CD4-positive, alpha-beta T cell treated with Interleukin-17A for 4 hours (primary cell): Measurements from ENCODE around the gene SLC25A26.
A peak's percentile ranks its signal among the peaks of the same experiment; 100 is the strongest.
"Not testable (repeated sequence)": the region's sequence is repeated elsewhere in the genome, so short reads cannot be mapped to it uniquely, and the experiment has no call there.

Experiments
- DNase-seq: peaks from one replicate; pipeline ENCODE4 v3.0.0-alpha.2; 2020; ENCODE audit warnings: mixed read lengths

SLC25A26 gene

GRCh38 chr3:66271231-66271630 is 50.4 kb downstream of the SLC25A26 start:
- no peak for DNase-seq

DNA sequence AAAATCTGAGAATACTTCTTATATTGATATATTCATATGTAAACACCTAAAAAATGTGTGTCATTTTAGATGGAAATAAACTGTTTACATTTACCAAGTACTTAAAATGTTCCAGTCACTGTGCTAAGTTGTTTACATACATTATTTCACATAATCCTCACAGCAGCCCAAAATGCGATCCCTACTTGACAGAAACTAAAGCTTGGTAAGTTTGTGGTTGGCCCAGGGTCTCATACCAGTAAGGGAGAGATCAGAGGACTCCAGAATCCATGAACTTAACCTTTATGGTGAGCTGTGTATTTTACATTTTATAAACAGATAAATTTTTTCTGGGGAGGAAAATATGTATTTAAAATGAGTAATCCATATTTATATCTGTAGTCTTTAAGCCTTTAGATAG is 51.2 kb downstream of the SLC25A26 start:
- DNase-seq = no peak

- DNase-seq = not testable (repeated sequence)
These were observed 54.0 kb downstream of the SLC25A26 start for GRCh38 chr3:66274837-66275236.

GRCh38 chr3:66276705-66277274 is 56.0 kb downstream of the SLC25A26 start:
- peak; percentile 75 for DNase-seq

DNA sequence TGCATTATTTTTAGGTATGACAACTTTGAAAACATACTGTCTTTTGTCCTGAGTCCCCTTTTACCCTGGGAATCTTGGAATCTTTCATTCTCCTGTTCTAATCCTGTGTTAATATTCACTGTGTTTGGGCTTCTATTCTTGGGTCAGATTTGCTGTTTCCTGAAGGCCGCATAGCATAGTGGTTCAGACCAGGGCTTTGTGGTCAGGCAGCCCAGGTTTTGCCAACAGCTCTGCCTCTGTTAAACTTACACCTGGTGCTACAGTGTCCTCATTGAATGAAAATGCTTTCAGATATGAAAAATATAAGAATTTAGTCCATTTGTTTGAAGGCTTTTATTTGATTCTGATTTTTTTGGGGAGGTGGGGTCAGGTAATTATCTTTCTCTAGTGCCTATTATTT is 58.4 kb downstream of the SLC25A26 start:
- no peak for DNase-seq

- DNase-seq = no peak
These were observed 59.5 kb downstream of the SLC25A26 start for GRCh38 chr3:66280304-66280703.

DNA sequence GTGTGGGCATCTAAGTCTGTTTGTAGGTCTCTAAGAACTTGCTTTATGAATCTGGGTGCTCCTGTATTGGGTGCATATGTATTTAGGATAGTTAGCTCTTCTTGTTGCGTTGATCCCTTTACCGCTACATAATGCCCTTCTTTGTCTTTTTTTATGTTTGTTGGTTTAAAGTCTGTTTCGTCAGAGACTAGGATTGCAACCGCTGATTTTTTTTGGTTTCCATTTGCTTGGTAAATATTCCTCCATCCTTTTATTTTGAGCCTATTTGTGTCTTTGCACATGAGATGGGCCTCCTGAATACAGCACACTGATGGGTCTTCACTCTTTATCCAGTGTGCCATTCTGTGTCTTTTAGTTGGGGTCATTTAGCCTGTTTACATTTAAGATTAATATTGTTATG is 71.1 kb downstream of the SLC25A26 start:
- not testable (repeated sequence) for DNase-seq

DNA sequence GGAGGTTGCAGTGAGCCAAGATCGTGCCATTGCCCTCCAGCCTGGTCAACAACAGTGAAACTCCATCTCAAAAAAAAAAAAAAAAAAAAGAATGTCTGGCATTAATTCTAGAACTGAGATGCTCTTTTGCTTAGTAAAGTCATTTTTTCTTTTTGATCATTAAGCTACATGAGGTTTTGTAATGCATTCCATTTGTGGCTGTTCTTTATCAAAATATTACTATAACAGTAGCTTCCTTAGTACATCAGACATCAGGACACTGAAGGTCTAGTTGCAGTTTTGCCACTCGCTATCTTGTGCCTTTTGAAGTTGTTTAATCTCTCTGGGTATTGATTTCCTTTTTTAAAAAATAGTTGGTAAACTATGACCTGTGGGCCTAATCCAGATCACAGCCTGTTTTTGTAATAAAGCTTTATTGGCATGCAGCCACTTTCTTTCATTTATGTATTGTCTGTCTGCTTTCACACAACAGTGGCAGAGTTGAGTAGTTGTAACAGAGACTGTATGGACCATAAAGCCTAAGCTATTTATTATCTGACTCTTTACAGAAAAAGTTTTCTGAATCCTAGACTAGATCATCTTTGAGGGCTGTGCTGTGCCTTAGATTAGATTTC is 76.6 kb downstream of the SLC25A26 start:
- DNase-seq = no peak

- peak; percentile 22 for DNase-seq
These were observed 77.1 kb downstream of the SLC25A26 start for GRCh38 chr3:66297900-66298299.

DNA sequence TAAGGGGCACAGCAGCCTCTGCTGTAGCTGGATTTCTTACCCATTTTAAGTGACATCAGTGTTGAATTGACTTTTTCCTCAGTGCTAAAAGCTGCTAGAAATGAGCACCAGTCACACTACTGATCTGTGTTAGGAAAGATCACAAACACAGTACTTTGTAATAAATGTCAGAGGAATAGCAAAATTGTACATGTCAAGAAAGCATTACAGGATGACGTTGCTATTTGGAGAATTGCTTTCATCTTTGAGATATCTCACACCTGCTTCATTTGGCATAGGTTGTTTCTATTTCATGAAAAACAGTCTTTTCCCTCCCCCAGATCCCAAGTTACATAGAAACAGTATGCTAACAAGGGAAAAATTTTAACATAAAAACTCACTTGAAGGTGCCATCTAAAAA is 77.8 kb downstream of the SLC25A26 start:
- DNase-seq = no peak

- not testable (repeated sequence) for DNase-seq
These were observed 78.3 kb downstream of the SLC25A26 start for GRCh38 chr3:66299085-66299484.

DNA sequence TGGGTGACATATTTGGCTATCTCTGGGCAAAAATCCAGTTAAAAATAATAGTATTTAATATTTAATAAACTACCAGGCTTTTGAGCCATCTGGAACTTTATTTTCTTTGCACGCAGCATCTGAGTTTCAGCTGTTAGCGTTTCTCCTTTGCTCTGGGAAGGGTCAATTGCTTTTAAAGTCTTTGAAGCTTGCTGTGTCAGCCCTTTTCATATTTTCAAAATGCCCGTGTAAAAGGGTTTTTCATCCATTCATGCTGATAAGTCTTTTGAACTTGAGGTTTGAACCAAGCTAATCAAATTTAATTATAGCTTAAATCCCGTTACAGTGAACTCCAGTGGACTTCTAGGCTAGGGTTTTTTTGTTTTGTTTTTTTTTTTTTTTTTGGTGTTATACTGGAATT is 79.1 kb downstream of the SLC25A26 start:
- no peak for DNase-seq

DNA sequence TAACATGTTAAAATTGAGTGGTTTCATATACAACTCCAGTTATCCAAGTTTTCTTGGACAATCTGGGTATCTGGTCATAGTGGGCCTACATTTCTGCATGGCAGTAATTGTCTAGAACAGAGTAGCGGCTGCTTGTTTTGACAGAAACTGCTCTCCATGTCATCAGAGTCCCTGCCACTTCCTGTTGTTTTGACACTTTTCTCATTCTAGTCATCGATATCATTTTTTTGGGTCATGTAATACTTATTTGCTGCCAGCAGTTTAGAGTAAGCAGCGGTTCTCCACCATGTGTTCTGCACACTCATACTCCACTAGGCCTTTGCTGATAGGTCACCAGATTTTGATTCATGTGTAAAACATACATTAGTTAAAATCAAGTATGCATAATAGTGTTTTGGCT is 81.5 kb downstream of the SLC25A26 start:
- DNase-seq = peak; percentile 57

DNA sequence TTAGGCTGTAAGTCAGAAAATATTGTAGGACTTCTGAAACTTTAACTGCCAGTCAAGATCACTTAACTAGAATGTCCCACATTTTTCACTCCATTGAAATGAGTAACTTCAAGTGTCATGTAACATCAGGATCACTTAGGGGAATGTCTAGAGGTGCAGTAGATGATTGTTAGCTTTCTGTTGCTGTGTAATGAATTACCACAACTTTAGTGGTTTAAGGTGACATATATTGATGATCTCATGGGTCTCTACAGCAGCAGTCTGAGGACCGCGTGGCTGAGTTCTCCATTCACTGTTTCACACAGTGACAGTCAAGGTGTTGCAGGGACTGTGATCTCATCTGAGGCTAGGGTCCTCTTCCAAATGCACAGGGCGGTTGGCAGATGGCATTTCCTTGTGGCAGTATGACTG is 82.7 kb downstream of the SLC25A26 start:
- peak; percentile 65 for DNase-seq

DNA sequence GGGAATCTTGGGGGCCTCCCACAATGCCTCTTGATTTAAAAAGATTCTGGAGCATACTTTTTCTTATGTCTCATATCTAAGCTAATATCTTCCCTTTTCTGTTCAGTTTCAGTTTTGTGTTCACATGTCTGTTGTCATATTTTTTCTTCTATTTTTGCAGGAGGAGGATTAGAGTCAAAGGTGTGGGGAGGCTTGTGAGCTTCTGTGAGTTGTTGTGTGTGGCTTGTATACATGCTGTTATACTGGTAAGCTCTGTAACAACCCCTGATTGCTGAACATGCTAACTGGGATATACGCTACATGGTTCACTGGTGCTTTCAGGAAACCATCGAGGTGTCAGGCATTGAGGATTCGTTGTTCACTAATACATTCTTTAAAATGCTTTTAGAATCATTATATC is 83.5 kb downstream of the SLC25A26 start:
- DNase-seq = no peak

- DNase-seq = not testable (repeated sequence)
These were observed 85.3 kb downstream of the SLC25A26 start for GRCh38 chr3:66306086-66306485.

DNA sequence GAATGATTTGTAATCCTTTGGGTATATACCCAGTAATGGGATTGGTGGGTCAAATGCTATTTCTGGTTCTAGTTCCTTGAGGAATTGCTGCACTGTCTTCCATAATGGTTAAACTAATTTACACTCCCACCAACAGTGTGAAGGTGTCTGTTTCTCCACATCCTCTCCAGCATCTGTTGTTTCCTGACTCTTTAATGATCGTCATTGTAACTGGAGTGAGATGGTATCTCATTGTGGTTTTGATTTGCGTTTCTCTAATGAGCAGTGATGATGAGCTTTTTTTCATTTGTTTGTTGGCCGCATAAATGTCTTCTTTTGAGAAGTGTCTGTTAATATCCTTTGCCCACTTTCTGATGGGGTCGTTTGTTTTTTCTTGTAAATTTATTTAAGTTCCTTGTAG is 86.2 kb downstream of the SLC25A26 start:
- DNase-seq = not testable (repeated sequence)

DNA sequence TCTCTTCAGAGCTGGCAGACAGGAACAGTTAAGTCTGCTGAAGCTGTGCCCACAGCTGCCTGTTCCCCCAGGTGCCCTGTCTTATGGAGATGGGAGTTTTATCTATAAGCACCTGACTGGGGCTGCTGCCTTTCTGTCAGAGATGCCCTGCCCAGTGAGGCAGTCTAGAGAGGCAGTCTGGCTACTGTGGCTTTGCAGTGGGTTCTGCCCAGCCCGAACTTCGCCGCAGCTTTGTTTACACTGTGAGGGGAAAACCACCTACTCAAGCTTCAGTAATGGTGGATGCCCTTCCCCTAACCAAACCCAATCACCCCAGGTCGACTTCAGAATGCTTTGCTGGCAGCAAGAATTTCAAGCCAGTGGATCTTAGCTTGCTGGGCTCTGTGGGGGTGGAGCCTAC is 91.2 kb downstream of the SLC25A26 start:
- peak; percentile 28 for DNase-seq

GRCh38 chr3:66314455-66314854 is 93.7 kb downstream of the SLC25A26 start:
- no peak for DNase-seq

DNA sequence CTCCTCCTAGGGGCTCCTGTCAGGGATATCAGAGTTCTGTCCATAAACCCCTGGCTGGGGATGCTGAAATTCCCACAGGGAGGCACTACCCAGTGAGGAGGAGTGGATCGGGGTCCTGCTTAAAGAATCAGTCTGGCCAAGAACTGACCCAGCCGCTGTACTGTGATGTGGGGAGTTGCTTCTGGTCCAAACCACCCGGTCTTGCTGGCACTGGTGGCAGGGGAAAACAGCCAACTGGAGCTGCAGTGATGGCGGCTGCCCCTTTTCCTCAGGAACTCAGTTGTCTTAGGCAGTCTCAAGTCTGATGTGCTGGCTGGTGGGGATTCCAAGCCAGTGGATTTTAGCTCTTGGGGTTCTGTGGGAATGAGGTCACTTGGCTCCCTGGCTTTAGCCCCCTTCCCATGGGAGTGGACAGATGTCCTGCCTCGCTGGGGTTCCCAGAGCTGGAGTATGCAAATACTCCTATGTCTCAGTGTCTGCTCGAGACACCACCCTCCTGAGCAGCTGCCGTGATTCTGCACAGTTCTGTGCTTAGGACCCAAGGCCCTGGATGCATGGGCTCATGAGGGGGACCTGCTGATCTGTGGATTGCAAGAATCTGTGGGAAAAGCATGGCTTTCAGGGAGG is 97.1 kb downstream of the SLC25A26 start:
- DNase-seq = no peak

- no peak for DNase-seq
These were observed 99.6 kb downstream of the SLC25A26 start for GRCh38 chr3:66320390-66320789.

DNA sequence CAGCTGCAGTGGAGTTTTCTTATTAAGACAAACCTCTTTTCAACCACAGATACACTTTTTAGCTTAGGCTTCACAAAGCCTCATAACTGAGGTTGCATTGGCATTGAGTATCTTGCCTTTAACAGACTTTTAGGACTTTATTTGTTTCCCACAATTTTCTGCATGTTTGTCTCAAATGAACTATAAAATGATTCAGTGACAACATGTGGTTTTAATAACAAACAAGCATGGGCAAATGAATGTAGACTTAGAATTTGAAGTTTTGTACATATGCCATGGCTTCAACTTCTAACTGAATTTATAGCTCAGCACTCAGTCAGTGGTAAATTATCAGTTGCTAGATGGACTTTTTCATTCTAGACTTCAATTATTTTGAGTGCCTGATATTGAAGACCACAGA is 101.6 kb downstream of the SLC25A26 start:
- DNase-seq = no peak

DNA sequence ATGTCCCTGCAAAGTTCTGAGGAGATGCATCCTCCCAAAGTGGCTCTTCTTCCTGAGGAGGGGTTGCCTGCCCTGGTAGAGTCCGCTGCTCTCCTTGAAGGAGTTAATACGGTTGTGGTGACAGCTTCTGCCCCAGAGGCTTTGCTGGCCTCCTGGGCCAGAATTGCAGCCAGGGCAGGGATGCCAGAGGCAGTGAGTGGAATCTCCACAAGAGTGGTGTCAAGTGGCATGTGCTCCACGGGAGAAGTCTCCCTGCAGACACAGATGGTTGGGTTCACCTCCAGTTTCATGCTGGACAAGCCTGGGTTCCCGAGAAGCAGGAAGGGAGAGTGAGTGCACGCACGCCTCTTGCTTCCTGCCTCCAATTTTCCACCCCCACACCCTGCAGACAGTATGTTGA is 105.5 kb downstream of the SLC25A26 start:
- DNase-seq = no peak

DNA sequence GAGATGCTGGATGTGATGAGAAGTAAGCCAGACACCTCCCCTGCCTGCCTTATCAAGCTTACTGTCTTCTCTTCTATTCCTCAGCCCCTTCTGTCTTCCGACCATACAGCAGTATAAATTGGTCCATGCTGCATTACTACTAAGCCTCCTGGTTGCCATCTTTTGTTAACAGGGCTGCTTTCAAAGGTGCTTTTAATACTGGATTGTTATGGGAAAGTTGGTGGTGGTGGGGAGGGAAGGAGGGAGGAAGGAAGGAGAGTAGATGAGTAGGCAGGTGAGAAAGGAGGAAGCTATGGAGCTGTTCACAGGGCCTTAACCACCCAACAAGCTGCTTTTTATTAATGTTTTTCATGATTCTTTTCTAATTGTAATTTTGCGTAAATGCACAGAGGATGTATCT is 114.9 kb downstream of the SLC25A26 start:
- no peak for DNase-seq

GRCh38 chr3:66336333-66336766 is 115.5 kb downstream of the SLC25A26 start:
- DNase-seq = no peak
